Keratinocyte (primary cell): ENCODE results near the gene TTLL5. TPM values are rescaled to one million over a fixed set of nuclear protein-coding genes. Genes with fewer than 3 reads are reported as not detected.

Experiments
- DNase-seq: peaks from one replicate; pipeline ENCODE4 v3.0.0-alpha.2; 2011; ENCODE audit warnings: low read depth, missing footprints, low spot score
- FAIRE-seq: peaks from 2 replicates; lab custom pipeline; 2011; peaks lifted over from hg19 to GRCh38; lab: Jason Lieb, UNC
- H2AFZ ChIP-seq: 2 replicates; pipeline ENCODE4 v1.6.0; 2012; ENCODE audit warnings: low read length, control low read depth, inconsistent platforms; ENCODE audit not compliant: control insufficient read depth
- H3K27ac ChIP-seq: 2 replicates; pipeline ENCODE4 v1.5.1; 2011; ENCODE audit warnings: low read length; ENCODE audit not compliant: control insufficient read depth, insufficient read depth
- H3K27me3 ChIP-seq: 3 replicates; pipeline ENCODE4 v1.6.0; 2011; ENCODE audit warnings: low read length; ENCODE audit not compliant: control insufficient read depth, insufficient read depth; ENCODE audit errors: extremely low read depth
- H3K36me3 ChIP-seq, 2 experiments: 2 replicates in 1 of 2; 3 replicates in 1 of 2; pipeline ENCODE4 v1.5.1; 2011; ENCODE audit warnings: low read length in 2 of 2, mild to moderate bottlenecking in 1 of 2; ENCODE audit not compliant: control insufficient read depth in 2 of 2, insufficient read depth in 2 of 2; ENCODE audit errors: extremely low read depth in 1 of 2
- H3K4me1 ChIP-seq: 3 replicates; pipeline ENCODE4 v1.5.1; 2011; ENCODE audit warnings: low read length; ENCODE audit not compliant: control insufficient read depth, insufficient read depth; ENCODE audit errors: extremely low read depth
- H3K4me2 ChIP-seq: 3 replicates; pipeline ENCODE4 v1.6.0; 2011; ENCODE audit warnings: low read depth, low read length; ENCODE audit not compliant: control insufficient read depth, insufficient read depth; ENCODE audit errors: extremely low read depth
- H3K4me3 ChIP-seq, 3 experiments: fragments of 200-600 bp in 1 of 3; sonication (generic) in 1 of 3; 2 replicates in 2 of 3; 3 replicates in 1 of 3; pipeline ENCODE4 v1.5.1; 2011 to 2016; ENCODE audit warnings: low read length in 3 of 3, mild to moderate bottlenecking in 3 of 3, control low read depth in 2 of 3, inconsistent platforms in 1 of 3, low read depth in 1 of 3, mixed read lengths in 1 of 3, mixed run types in 1 of 3, moderate library complexity in 1 of 3; ENCODE audit not compliant: control insufficient read depth in 2 of 3, insufficient read depth in 2 of 3; ENCODE audit errors: extremely low read depth in 1 of 3
- H3K79me2 ChIP-seq: 2 replicates; pipeline ENCODE4 v1.6.0; 2012; ENCODE audit warnings: low read length; ENCODE audit not compliant: control insufficient read depth, insufficient read depth
- H3K9ac ChIP-seq: 3 replicates; pipeline ENCODE4 v1.6.0; 2011; ENCODE audit warnings: low read length; ENCODE audit not compliant: control insufficient read depth, insufficient read depth; ENCODE audit errors: extremely low read depth
- H3K9me1 ChIP-seq: 3 replicates; pipeline ENCODE4 v1.6.0; 2011; ENCODE audit warnings: low read length; ENCODE audit not compliant: control insufficient read depth, insufficient read depth; ENCODE audit errors: extremely low read depth
- H3K9me3 ChIP-seq: 2 replicates; pipeline ENCODE4 v1.5.1; 2012; ENCODE audit warnings: low read depth, low read length; ENCODE audit not compliant: control insufficient read depth
- H4K20me1 ChIP-seq: 3 replicates; pipeline ENCODE4 v1.6.0; 2011; ENCODE audit warnings: low read length; ENCODE audit not compliant: control insufficient read depth, insufficient read depth; ENCODE audit errors: extremely low read depth
- EZH2 ChIP-seq: IDR thresholded peaks from one replicate; pipeline ENCODE4 v1.6.1; 2012; ENCODE audit warnings: inconsistent platforms, mild to moderate bottlenecking, low read length, moderate library complexity
- dilution Hi-C: fragments of 300-500 bp; cut with MboI; formaldehyde crosslinking; loops from one replicate; pipeline ENCODE4 v1.7.0; 2020; ENCODE audit warnings: low sequenced_read_pairs; ENCODE audit not compliant: extremely low pct_ligation_motif_present
- polyA plus RNA-seq, 5 experiments: library from polyadenylated mRNA; depleted of rRNA in 3 of 5; stranded (reverse) in 3 of 5; stranded (forward) in 1 of 5; unstranded in 1 of 5; fragments of >200 nt; gene quantifications; 1 replicate in 1 of 5; 2 replicates in 3 of 5; 3 replicates in 1 of 5; pipeline versions ENCODE4 v1.2.1 to v1.2.3, GENCODE V29; 2011 to 2012; ENCODE audit warnings: missing spikeins in 2 of 5, low read depth in 1 of 5, low replicate concordance in 1 of 5
- TF ChIP-seq, protein P1 (sequence below), 3 experiments: IDR thresholded peaks in 1 of 3; conservative IDR thresholded peaks in 1 of 3; optimal IDR thresholded peaks in 1 of 3; 2 replicates in 2 of 3; 3 replicates in 1 of 3; pipeline versions ENCODE3 to v1.5.1; 2011; ENCODE audit warnings: low read length in 3 of 3, mild to moderate bottlenecking in 3 of 3, moderate library complexity in 2 of 3, control low read depth in 1 of 3, inconsistent platforms in 1 of 3; ENCODE audit not compliant: insufficient read depth in 2 of 3; ENCODE audit errors: extremely low read depth in 1 of 3

The TTLL5 gene
- polyA plus RNA-seq, 1 donor (not counting 4 experiments of a cell fraction or from before 2014, with no cell fraction given): 20.7 TPM

DNA sequence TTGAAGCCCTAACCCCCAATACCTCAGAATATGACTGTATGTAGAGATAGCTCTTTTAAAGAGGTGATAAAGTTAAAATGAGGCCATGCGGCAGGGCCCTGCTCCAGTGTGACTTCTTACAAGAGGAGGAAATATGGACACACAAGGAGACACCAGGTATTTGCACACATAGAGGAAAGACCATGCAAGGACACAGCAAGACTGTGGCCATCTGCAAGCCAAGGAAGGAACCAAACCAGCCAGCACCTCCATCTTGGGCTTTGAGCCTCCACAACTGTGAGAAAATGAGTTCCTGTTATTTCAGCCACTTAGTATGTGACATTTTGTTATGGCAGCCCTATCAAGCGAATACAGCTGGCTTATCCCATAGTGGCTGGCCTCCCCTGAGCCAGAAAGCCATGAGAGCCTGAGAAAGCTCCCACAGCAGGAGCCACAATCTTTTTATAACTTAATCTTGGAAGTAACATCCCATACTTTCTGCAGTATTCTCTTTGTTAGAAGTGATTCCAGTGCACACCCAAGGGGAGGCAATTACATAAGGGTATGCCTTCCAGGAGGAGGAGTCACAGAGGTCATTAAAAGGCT is 272.8 kb downstream of the TTLL5 start:
- Histone ChIP-seq H3K4me1 (peaks cover 3% of the 10 kb centered on the region), H3K79me2 (no peaks in the 10 kb centered on the region), H3K4me3 (no peak overlapping the region), H3K9ac (no peak overlapping the region), H3K9me1 (no peaks in the 10 kb centered on the region), H4K20me1 (no peaks in the 10 kb centered on the region), H3K36me3 (no peaks in the 10 kb centered on the region), H3K27ac (no peak overlapping the region), H3K9me3 (no peaks in the 10 kb centered on the region), H3K27me3 (no peaks in the 10 kb centered on the region), H3K4me2 (no peak overlapping the region), H2AFZ (no peak overlapping the region)
- TF ChIP-seq, protein P1, sequence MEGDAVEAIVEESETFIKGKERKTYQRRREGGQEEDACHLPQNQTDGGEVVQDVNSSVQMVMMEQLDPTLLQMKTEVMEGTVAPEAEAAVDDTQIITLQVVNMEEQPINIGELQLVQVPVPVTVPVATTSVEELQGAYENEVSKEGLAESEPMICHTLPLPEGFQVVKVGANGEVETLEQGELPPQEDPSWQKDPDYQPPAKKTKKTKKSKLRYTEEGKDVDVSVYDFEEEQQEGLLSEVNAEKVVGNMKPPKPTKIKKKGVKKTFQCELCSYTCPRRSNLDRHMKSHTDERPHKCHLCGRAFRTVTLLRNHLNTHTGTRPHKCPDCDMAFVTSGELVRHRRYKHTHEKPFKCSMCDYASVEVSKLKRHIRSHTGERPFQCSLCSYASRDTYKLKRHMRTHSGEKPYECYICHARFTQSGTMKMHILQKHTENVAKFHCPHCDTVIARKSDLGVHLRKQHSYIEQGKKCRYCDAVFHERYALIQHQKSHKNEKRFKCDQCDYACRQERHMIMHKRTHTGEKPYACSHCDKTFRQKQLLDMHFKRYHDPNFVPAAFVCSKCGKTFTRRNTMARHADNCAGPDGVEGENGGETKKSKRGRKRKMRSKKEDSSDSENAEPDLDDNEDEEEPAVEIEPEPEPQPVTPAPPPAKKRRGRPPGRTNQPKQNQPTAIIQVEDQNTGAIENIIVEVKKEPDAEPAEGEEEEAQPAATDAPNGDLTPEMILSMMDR (optimal IDR thresholded peaks at IDR 0.05 in 1 of 3, IDR thresholded peaks at IDR 0.05 in 1 of 3, conservative IDR thresholded peaks at IDR 0.05 in 1 of 3; ENCODE audit: extremely low read depth in 1 of 3, insufficient read depth in 2 of 3, low read length in 3 of 3): no peak
- no peak for TF ChIP-seq EZH2
- DNase-seq (no peak), FAIRE-seq (no peak)
- dilution Hi-C loops: no loop called here

DNA sequence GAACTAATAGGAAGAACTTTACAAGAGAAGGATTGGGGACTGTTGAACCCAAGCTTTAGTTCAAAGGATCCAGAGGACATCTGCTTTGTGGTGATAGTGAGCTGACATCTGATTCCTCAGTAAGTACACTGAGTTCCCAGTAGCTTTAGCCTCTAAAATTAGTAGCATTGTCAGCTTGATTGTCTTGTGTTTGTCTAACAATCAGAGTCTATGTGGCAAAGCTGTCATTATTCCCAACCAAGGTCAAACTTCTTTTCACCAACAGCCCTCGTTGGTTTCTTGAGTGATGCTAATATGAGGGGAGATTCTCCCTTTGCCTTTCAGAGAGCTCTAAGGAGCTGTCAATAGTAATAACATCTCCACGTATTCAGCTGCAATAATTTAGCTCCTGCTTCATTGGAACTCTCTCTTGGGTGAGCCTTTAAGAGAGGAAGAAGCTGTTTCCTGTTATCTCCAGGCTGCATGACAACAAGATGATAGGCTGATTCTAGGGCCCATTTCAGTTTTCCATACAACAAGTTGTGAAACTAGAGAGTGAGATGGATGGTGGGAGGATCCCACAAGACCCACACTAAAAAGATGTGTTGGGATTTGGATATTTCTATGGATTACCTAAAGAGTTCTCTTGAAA is 274.1 kb downstream of the TTLL5 start:
- H2AFZ ChIP-seq: no peak overlapping the region
- H3K4me1 ChIP-seq: peaks cover 3% of the 10 kb centered on the region
- no peaks in the 10 kb centered on the region for H4K20me1 ChIP-seq
- no peak overlapping the region for H3K9ac ChIP-seq
- no peaks in the 10 kb centered on the region for H3K27me3 ChIP-seq
- no peak for FAIRE-seq
- no peak overlapping the region for H3K4me3 ChIP-seq
- no peaks in the 10 kb centered on the region for H3K79me2 ChIP-seq
- no peaks in the 10 kb centered on the region for H3K9me3 ChIP-seq
- no peak overlapping the region for H3K27ac ChIP-seq
- no peak overlapping the region for H3K4me2 ChIP-seq
- no peak for DNase-seq
- H3K9me1 ChIP-seq: no peaks in the 10 kb centered on the region
- TF ChIP-seq EZH2: no peak
- TF ChIP-seq, protein P1 (optimal IDR thresholded peaks at IDR 0.05 in 1 of 3, IDR thresholded peaks at IDR 0.05 in 1 of 3, conservative IDR thresholded peaks at IDR 0.05 in 1 of 3; ENCODE audit: extremely low read depth in 1 of 3, insufficient read depth in 2 of 3, low read length in 3 of 3): no peak
- dilution Hi-C loops: no loop called here
- H3K36me3 ChIP-seq: no peaks in the 10 kb centered on the region
